Right lobe of liver (tissue), 4 donors: ENCODE results near the gene SPG21.

Source experiments
- CTCF ChIP-seq, 4 donors: fragments of 200-600 bp in 3 of 4; fragments of 450-650 bp in 1 of 4; IDR thresholded peaks; one replicate each; pipeline versions ENCODE4 v1.5.1 to v1.8.0; 2016 to 2022; ENCODE audit warnings: antibody characterized with exemption in 4 of 4, mild to moderate bottlenecking in 2 of 4
- POLR2A ChIP-seq: fragments of 450-650 bp; IDR thresholded peaks from one replicate; pipeline ENCODE4 v1.6.1; 2017; ENCODE audit warnings: antibody characterized with exemption, mild to moderate bottlenecking
- donor health status: DM: no; HTN: no; CAD: no.
- donor health status: DM: no; HTN: no; CAD: no.
- donor health status: DM: no; HTN: yes; CAD: no.

- no peak for TF ChIP-seq CTCF (IDR thresholded peaks at IDR 0.05)
- TF ChIP-seq POLR2A: no peak
Observed at GRCh38 chr15:65026756-65027155, 37.0 kb upstream of the SPG21 start.
